NCI-H146 treated with DMSO at 0.1 percent for 48 hours (cell line): ENCODE measurements around the gene SUGP1.

Experiments
- DNase-seq: peaks from one replicate; lab custom pipeline; 2025; ENCODE audit not compliant: unreplicated experiment; lab: John Stamatoyannopoulos, UW

SUGP1 gene

DNA sequence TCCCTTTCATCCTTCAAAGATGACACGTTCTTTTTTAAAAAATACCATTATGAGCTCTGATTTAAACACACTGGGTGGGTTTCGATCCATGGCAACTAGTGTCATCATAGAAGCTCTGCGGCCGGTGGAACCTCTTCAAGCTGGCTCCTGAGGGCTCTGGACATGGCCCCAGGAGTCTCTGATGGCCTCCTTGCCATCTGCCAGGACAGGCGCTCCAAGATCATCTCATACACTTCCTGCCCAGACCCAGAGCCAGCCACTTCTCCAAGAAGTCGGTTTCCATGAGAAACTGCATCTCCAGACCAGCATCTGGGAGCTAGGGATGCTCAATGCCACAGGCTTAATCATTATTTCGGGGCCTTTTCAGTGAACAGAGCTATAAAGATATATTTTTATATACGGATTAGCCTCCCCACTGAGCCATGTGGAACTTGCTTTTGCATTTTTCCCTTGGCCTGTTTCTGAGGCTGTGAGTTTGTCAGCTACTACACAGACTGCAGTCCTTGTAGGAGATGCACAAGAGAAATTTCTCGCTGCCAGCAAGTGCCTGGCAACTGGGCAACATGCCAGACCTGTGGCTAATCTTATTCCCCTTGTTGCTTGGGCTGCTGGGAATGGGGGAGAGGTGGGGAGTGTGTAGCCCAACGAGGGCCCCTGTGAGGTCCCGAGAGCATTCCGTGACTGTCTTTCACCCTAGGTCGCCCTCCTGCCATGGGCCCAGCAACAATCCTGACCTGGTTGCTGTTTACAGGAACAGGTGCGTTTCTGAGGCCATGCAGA lies 15.9 kb downstream of the SUGP1 start:
- no peak for DNase-seq

GRCh38 chr19:19303411-19303810 lies 16.9 kb downstream of the SUGP1 start:
- no peak for DNase-seq

- no peak for DNase-seq
Measured at GRCh38 chr19:19300613-19301012, 19.7 kb downstream of the SUGP1 start.

DNA sequence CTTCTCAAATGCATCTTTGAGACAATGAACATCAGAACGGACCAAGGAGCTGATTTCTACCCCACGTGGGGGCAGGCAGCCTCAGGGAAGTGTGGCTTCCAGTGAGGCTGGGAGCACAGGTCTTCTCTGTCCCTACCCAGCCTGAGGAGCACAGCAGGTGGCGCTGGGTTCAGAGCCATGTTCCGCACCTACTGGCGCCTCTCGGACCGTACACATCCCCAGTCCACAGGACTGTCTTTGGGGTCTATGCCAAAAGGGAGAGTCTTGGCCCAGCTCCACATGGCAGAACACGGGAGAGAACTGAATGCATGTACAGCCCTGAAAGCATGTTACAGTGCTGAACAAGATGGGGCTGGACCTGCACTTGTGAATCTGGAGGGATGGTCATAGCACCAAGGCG lies 22.6 kb downstream of the SUGP1 start:
- DNase-seq = no peak

GRCh38 chr19:19296953-19297689 lies 23.2 kb downstream of the SUGP1 start:
- DNase-seq = no peak

DNA sequence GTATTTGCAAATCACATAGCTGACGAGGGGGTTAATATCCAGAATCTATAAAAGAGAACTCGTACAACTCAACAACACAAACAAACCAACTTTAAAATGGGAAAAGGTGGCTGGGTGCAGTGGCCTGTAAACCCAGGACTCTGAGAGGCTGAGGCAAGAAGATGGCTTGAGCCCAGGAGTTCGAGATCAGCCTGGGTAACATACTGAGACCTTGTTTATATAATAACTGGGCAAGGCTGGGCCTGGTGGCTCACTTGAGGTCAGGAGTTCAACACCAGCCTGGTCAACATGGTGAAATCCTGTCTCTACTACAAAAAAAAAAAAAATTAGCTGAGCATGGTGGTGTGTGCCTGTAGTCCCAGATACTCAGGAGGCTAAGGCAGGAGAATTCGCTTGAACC lies 25.4 kb downstream of the SUGP1 start:
- DNase-seq = no peak

DNA sequence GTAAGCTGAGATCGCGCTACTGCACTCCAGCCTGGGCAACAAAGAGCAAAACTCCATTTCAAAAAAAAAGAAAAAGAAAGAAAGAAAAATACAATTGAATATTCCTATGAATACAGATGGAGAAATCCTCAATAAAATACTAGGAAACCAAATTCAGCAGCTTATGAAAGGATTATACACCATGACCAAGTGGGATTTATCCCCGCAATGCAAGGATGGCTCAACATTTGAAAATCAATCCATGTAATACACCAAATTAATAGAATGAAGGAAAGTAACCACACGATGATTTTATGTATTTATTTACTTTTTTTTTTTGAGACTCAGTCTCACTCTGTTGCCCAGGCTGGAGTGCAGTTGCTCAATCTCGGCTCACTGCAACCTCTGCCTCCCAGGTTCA lies 27.7 kb downstream of the SUGP1 start:
- DNase-seq = no peak

GRCh38 chr19:19285686-19286085 lies 34.6 kb downstream of the SUGP1 start:
- DNase-seq = no peak

DNA sequence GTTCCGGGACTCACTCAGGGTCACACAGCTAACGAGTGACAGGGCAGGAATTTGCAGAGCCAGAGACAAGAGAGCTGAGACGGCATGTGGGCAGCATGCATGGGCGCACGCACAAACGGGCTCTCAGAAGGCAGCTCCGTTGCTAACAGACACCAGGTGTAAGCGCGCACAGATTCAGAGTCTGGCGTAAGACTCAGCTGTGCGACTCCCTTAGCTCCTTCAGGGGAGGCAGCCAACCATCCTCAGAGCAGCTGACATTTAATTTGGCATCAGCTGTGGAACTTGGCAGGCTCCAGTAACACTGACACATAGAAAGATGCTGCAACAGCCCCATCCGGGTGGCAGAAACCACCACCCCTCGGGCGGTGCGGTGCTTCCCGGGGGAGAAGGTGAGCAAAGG lies 39.7 kb downstream of the SUGP1 start:
- DNase-seq = no peak

DNA sequence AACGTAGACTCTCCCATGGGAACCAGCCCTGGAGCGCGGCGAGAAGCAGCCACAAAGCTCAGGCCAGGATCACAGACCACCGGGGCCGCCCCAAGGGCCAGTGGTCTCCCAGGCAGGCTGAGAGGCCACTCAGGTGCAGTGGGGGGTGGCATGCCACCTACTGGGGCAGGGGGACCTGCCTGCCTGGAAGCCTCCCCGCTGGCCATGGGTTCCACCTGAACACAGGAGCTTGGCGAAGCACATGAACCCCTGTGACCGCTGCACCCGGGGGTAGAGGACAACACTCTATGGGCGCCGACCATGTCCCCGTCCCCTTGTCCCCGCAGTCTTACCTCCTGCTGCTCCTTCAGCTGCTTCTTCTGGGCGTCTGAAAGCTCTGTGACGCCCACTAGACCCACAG lies 40.5 kb downstream of the SUGP1 start:
- DNase-seq = no peak

- no peak for DNase-seq
Measured at GRCh38 chr19:19279062-19279612, 41.2 kb downstream of the SUGP1 start.

DNA sequence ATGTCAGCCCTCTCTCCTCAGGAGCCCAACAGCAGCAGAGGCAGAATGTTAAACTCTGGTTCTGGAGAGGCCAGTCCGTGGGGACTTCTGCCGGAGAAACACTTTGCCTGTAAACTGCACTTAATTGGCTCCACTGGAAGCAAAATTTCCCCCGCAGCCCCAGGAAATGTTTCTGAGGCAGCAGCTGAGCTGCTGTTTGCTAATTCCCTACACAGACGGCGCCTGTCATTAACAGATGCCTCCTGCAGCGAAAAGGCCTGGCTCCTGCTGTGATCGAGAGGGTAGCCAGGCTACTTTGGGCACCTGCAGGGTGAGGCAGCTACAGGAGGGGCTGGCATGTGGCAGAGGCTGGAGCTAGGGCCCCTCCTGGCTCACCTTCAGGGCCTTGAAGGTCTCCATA lies 42.0 kb downstream of the SUGP1 start:
- peak; percentile 81 for DNase-seq

GRCh38 chr19:19276851-19277250 lies 43.5 kb downstream of the SUGP1 start:
- no peak for DNase-seq

- no peak for DNase-seq
Measured at GRCh38 chr19:19276386-19276785, 43.9 kb downstream of the SUGP1 start.

DNA sequence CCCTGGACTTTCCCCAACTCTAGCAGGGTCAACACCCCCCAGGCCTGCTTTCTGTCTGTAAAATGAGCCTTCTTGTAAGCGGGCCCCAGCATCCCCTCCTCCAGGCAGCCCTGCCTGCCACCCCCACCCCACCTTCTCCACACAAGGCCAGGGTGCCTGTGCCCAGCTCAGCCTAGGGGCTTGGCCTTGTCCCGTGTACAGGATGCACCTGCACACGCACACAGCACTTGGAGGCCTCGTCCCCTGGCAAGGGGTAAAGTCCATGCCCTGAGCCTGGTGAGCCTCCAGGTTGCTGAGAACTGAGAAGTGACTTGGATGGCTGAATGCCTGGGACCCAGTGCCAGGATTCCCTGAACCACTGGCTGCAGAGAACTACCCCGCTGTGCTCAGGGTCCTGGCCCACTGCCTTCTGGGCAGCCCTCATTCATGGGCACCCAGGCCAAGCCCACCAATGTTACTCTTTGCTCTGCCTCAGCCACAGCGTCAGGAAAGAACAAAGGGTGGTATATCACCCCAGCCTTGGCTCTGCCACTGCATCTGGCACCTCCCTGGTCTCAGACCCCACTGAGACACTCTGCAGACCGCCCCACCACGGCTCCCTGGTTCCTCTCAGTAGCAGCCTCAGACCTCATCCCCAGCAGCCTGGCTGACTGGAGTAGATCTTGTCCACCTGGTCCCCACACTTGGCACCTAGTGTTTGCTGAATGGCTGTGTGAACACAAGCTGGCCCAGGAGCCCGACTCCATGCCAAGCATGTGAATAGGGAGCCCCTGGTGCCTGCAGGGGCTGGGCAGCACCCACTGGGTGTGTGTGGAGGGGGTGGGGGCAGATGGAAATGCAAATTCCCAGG lies 45.4 kb downstream of the SUGP1 start:
- DNase-seq = no peak

DNA sequence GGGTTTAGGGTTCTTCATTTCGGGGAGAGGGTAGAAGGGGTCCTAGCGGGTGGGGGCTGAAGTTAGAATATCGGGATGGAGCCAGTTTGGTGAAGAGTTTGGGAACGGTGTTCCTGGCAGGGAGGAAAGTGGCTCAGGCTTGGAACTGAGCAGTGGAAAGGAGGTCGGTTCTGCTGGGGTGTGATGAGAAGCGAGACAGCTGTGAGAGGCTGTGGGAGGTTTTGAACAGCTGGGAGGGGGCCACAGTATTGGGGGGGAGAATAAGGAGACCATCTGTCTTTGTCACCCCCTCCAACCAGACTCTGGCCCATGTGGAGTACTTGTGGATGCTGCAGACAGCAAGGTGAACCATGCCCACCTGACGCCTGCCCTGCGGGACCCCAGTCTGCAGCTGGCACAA lies 46.2 kb downstream of the SUGP1 start:
- DNase-seq = no peak

- DNase-seq = no peak
Measured at GRCh38 chr19:19271828-19272599, 48.3 kb downstream of the SUGP1 start.

GRCh38 chr19:19270749-19271571 lies 49.3 kb downstream of the SUGP1 start:
- DNase-seq = no peak

DNA sequence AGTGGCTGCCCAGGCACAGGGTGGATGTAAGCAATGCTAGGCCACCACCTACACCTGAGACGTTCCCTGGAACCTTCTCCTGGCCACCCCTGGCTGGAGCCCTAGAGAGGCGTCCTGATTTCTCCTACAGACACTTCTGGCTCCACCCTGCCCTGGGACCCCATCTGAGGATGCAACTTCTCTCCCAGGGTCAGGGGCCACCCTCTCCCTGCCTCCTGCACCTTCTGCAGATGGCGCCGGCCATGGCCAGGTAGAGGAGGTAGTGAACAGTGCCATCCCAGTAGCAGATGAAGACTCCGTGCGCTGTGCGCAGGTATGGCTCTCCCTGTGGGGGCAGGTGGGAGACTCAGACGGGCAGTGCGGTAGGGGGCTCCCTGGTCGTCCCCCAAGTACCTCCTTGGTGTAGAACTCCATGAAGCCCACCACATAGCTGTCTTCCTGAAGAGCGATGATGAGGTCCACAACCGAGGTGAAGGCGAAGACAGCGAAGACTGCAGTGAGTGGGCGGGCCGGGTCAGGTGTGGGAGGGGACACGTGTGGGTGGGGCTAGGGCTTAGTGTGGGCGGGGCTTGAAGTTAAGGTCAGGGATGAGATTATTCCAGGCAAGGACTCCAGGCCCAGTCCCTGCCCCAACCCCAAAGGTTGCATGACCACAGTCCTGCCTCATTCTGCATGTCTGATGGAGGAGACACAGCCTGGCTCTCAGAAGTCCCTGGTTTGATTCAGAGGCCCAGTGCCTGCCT lies 50.2 kb downstream of the SUGP1 start:
- DNase-seq = no peak
